ENCODE measurements around the gene LETM1. TPM values are rescaled to one million over a fixed set of nuclear protein-coding genes. Genes with fewer than 3 reads are reported as not detected.

LETM1 gene
- total and polyA plus RNA-seq, 2 of the 8 experiments (the other 6 are each of a cell fraction or from before 2014, with no cell fraction given): 19.8 to 50.1 TPM

- Histone ChIP-seq H3K18ac (ENCODE audit: extremely low read depth, low read length) (peak overlapping the region; percentile 90), H4K5ac (ENCODE audit: insufficient read length, low read depth, low read length) (no peak overlapping the region), H3K4me2 (ENCODE audit: insufficient read depth in 1 of 2, low read depth in 2 of 2, low read length in 2 of 2) (peak overlapping the region in 1 of 2 experiments; percentile 30; a peak in 1 of 4 replicates), H4K91ac (replicated peaks; ENCODE audit: insufficient read length, low read length) (peak overlapping the region; percentile 45), H3K4ac (replicated peaks; ENCODE audit: insufficient read length, low read depth, low read length) (peak overlapping the region; percentile 23), H4K8ac (ENCODE audit: extremely low read depth, insufficient read depth, low read length) (0 out of 2 replicates have a peak overlapping the region, but pooled peaks have one; percentile 15), H3K4me1 (replicated peaks in 1 of 4; ENCODE audit: control insufficient read depth in 3 of 4, insufficient read depth in 4 of 4, low read length in 3 of 4) (peaks cover 5 to 39% (median 27%) of the 10 kb centered on the region in 4 experiments), H3K27ac (ENCODE audit: low read depth, low read length) (no peak overlapping the region), H2AK5ac (ENCODE audit: low read depth, low read length) (peak overlapping the region; percentile 78; the same call in 1 of the 2 replicates), H3K23me2 (ENCODE audit: low read depth, low read length) (peaks cover 4% of the 10 kb centered on the region; the same call in 1 of the 2 replicates), H3K79me1 (ENCODE audit: low read depth, low read length) (no peaks in the 10 kb centered on the region), H2BK120ac (replicated peaks; ENCODE audit: low read depth, low read length) (no peak overlapping the region), H3K9ac (replicated peaks in 1 of 4; ENCODE audit: extremely low read depth in 1 of 4, low read depth in 3 of 4, low read length in 3 of 4) (no peak overlapping the region), H2BK5ac (ENCODE audit: low read depth, low read length) (peak overlapping the region; percentile 83; the same call in 1 of the 2 replicates), H3K36me3 (ENCODE audit: control insufficient read depth in 2 of 4, insufficient read depth in 4 of 4, low read length in 3 of 4) (no peaks in the 10 kb centered on the region), H2BK15ac (ENCODE audit: low read length) (peak overlapping the region; percentile 88), H2AFZ (ENCODE audit: low read length) (no peak overlapping the region), H2BK20ac (ENCODE audit: low read length) (peak overlapping the region; percentile 95), H2BK12ac (ENCODE audit: low read depth, low read length) (peak overlapping the region; percentile 97; the same call in 1 of the 2 replicates), H3K27me3 (replicated peaks in 1 of 4; ENCODE audit: control insufficient read depth in 3 of 4, extremely low read depth in 1 of 4, insufficient read depth in 3 of 4, low read length in 3 of 4) (peaks cover 0 to 5% (median 0%) of the 10 kb centered on the region in 4 experiments; a peak in 2 of 7 replicates), H3K4me3 (ENCODE audit: extremely low read depth in 1 of 4, insufficient read depth in 2 of 4, low read depth in 3 of 4, low read length in 4 of 4) (no peak overlapping the region), H3K14ac (ENCODE audit: insufficient read length) (no peak overlapping the region), H3K9me3 (ENCODE audit: insufficient read depth in 2 of 2, low read depth in 1 of 2, low read length in 1 of 2) (no peaks in the 10 kb centered on the region), H3K23ac (ENCODE audit: insufficient read length) (no peak overlapping the region), H4K20me1 (replicated peaks in 1 of 2; ENCODE audit: control insufficient read depth in 1 of 2, insufficient read depth in 2 of 2, low read length in 2 of 2) (no peaks in the 10 kb centered on the region), H3K56ac (replicated peaks; ENCODE audit: insufficient read length, low read depth, low read length) (no peak overlapping the region), H3K79me2 (ENCODE audit: control insufficient read depth in 1 of 2, insufficient read depth in 2 of 2, low read length in 2 of 2) (no peaks in the 10 kb centered on the region)
- ChIA-PET POLR2A (ENCODE audit: partially characterized antibody) (interaction anchor here (1.0 to 4.9 kb wide), 10 partner anchors 9 to 53 kb away, joined by 3 to 24 read pairs (median 4); partner anchors contain the start of genes FGFR3, SLBP, TACC3 and TMEM129), CTCF (ENCODE audit: partially characterized antibody) (interaction anchor here (0.6 to 71.2 kb wide), 3 partner anchors 1 to 648 kb away, joined by 3 to 2507 read pairs (median 2507); partner anchors contain the start of gene FGFR3)
- TF ChIP-seq TEAD4 (IDR thresholded peaks at IDR 0.05; ENCODE audit: low read depth, low read length) (peak; percentile 67), POU5F1 (IDR thresholded peaks at IDR 0.05; ENCODE audit: low read depth, low read length) (no peak), MAX (IDR thresholded peaks at IDR 0.05) (0 out of 2 replicates have a peak, but pooled peaks have one; percentile 25), USF2 (IDR thresholded peaks at IDR 0.05; ENCODE audit: low read length) (peak; percentile 47; the same call in 1 of the 2 replicates)
- DNase-seq (ENCODE audit: low read depth in 1 of 2, low spot score in 2 of 2) (no peak), FAIRE-seq (no peak)
- WGBS, 2 experiments (ENCODE audit: extremely low coverage in 1 of 2, insufficient coverage in 1 of 2, insufficient read length in 1 of 2, insufficient replicate concordance in 2 of 2, low coverage in 1 of 2, low lambda C conversion rate in 2 of 2, missing lambda C conversion rate in 1 of 2): 68% methylated on average over 9 of the region's 10 CpGs; no CpG with 5 or more reads in 1 of the 2 experiments
Measured at GRCh38 chr4:1765409-1766072, 90.4 kb downstream of the LETM1 start.
